H9 (cell line): ENCODE measurements around the gene OR5M10. TPM values are rescaled to one million over a fixed set of nuclear protein-coding genes. Genes with fewer than 3 reads are reported as not detected.

Source experiments
- DNase-seq: peaks from one replicate; pipeline ENCODE4 v3.0.0-alpha.2; 2017
- H2AFZ ChIP-seq: one replicate; pipeline ENCODE4 v1.6.1; 2013; ENCODE audit warnings: mild to moderate bottlenecking, low read length, control low read depth, moderate library complexity
- H2AK5ac ChIP-seq: 2 replicates; pipeline ENCODE4 v1.6.1; 2013; ENCODE audit warnings: low read length, control low read depth, mixed read lengths; ENCODE audit not compliant: insufficient read length
- H2BK120ac ChIP-seq: one replicate; pipeline ENCODE4 v1.6.1; 2013; ENCODE audit warnings: low read depth, mild to moderate bottlenecking, low read length, control low read depth, inconsistent platforms; ENCODE audit not compliant: poor library complexity, severe bottlenecking
- H2BK12ac ChIP-seq: 2 replicates; pipeline ENCODE4 v1.6.1; 2013; ENCODE audit warnings: low read length, control low read depth, mixed read lengths, low read depth; ENCODE audit not compliant: insufficient read length
- H2BK15ac ChIP-seq: 2 replicates; pipeline ENCODE4 v1.6.1; 2013; ENCODE audit warnings: low read depth, low read length, control low read depth
- H2BK20ac ChIP-seq: one replicate; pipeline ENCODE4 v1.6.1; 2013; ENCODE audit warnings: low read depth, mild to moderate bottlenecking, low read length, control low read depth, inconsistent platforms; ENCODE audit not compliant: poor library complexity, severe bottlenecking
- H2BK5ac ChIP-seq: 2 replicates; pipeline ENCODE4 v1.6.1; 2013; ENCODE audit warnings: low read length, control low read depth, mixed read lengths; ENCODE audit not compliant: insufficient read length
- H3K14ac ChIP-seq: 2 replicates; pipeline ENCODE4 v1.6.1; 2013; ENCODE audit warnings: low read length, control low read depth; ENCODE audit not compliant: insufficient read depth
- H3K18ac ChIP-seq: 2 replicates; pipeline ENCODE4 v1.6.1; 2013; ENCODE audit warnings: low read depth, mild to moderate bottlenecking, mixed read lengths, low read length, control low read depth; ENCODE audit not compliant: insufficient read length
- H3K23ac ChIP-seq: 2 replicates; pipeline ENCODE4 v1.6.1; 2013; ENCODE audit warnings: low read length, control low read depth, mixed read lengths, low read depth; ENCODE audit not compliant: insufficient read length
- H3K23me2 ChIP-seq: 2 replicates; pipeline ENCODE4 v1.6.1; 2013; ENCODE audit warnings: low read depth, mild to moderate bottlenecking, mixed read lengths, low read length, control low read depth; ENCODE audit not compliant: insufficient read length, poor library complexity, severe bottlenecking
- H3K27ac ChIP-seq: 2 replicates; pipeline ENCODE4 v1.5.1; 2013; ENCODE audit warnings: low read length, control low read depth, mixed read lengths, low read depth; ENCODE audit not compliant: insufficient read length
- H3K27me3 ChIP-seq: 2 replicates; pipeline ENCODE4 v1.6.1; 2013; ENCODE audit warnings: low read length, control low read depth, inconsistent platforms; ENCODE audit not compliant: insufficient read depth
- H3K4ac ChIP-seq: 2 replicates; pipeline ENCODE4 v1.6.1; 2013; ENCODE audit warnings: low read depth, mild to moderate bottlenecking, control low read depth, inconsistent platforms, low read length, moderate library complexity
- H3K4me1 ChIP-seq: 2 replicates; pipeline ENCODE4 v1.6.1; 2013; ENCODE audit warnings: low read length, control low read depth, inconsistent platforms; ENCODE audit not compliant: insufficient read depth
- H3K4me2 ChIP-seq: 2 replicates; pipeline ENCODE4 v1.6.1; 2013; ENCODE audit warnings: low read length, control low read depth, mixed read lengths; ENCODE audit not compliant: insufficient read length, insufficient read depth
- H3K56ac ChIP-seq: 2 replicates; pipeline ENCODE4 v1.6.1; 2013; ENCODE audit warnings: low read depth, mild to moderate bottlenecking, mixed read lengths, low read length, control low read depth; ENCODE audit not compliant: insufficient read length
- H3K79me1 ChIP-seq: 2 replicates; pipeline ENCODE4 v1.6.1; 2013; ENCODE audit warnings: low read depth, mild to moderate bottlenecking, moderate library complexity, low read length, control low read depth, inconsistent platforms; ENCODE audit not compliant: insufficient read depth, poor library complexity, severe bottlenecking
- H3K79me2 ChIP-seq: 2 replicates; pipeline ENCODE4 v1.6.1; 2013; ENCODE audit warnings: low read length, control low read depth, inconsistent platforms; ENCODE audit not compliant: insufficient read depth
- H3K9ac ChIP-seq: 2 replicates; pipeline ENCODE4 v1.6.1; 2013; ENCODE audit warnings: low read length, control low read depth, mixed read lengths; ENCODE audit not compliant: insufficient read length; ENCODE audit errors: extremely low read depth
- H3K9me3 ChIP-seq: one replicate; pipeline ENCODE4 v1.6.1; 2013; ENCODE audit warnings: low read depth, low read length, inconsistent platforms; ENCODE audit not compliant: control insufficient read depth
- H3T11ph ChIP-seq: one replicate; pipeline ENCODE4 v1.6.1; 2013; ENCODE audit warnings: mild to moderate bottlenecking, low read length, control low read depth, inconsistent platforms
- H4K20me1 ChIP-seq: one replicate; pipeline ENCODE4 v1.6.1; 2013; ENCODE audit not compliant: control insufficient read depth, insufficient read length, insufficient read depth
- H4K5ac ChIP-seq: 2 replicates; pipeline ENCODE4 v1.6.1; 2013; ENCODE audit warnings: low read depth, mild to moderate bottlenecking, mixed read lengths, low read length, control low read depth; ENCODE audit not compliant: insufficient read length
- H4K8ac ChIP-seq: replicated peaks from 2 replicates; pipeline ENCODE4 v1.6.1; 2013; ENCODE audit warnings: low read length, control low read depth, mixed read lengths, low read depth; ENCODE audit not compliant: insufficient read length
- H4K91ac ChIP-seq: 2 replicates; pipeline ENCODE4 v1.6.1; 2013; ENCODE audit warnings: low read depth, mild to moderate bottlenecking, moderate library complexity, mixed read lengths, low read length, control low read depth; ENCODE audit not compliant: insufficient read length
- H3K27ac Mint-ChIP-seq, 3 experiments: 2 replicates in 2 of 3; 3 replicates in 1 of 3; pipeline ENCODE4 v1.8.0; 2020 to 2021; ENCODE audit warnings: mixed read lengths in 3 of 3, mild to moderate bottlenecking in 1 of 3, moderate library complexity in 1 of 3
- H3K27me3 Mint-ChIP-seq: 2 replicates; pipeline ENCODE4 v1.8.0; 2021; ENCODE audit warnings: low read depth, mild to moderate bottlenecking, moderate library complexity, mixed read lengths
- H3K36me3 Mint-ChIP-seq, 3 experiments: 2 replicates in 2 of 3; 3 replicates in 1 of 3; pipeline ENCODE4 v1.8.0; 2020 to 2021; ENCODE audit warnings: low read depth in 3 of 3, mixed read lengths in 3 of 3; ENCODE audit not compliant: insufficient read depth in 1 of 3
- H3K4me1 Mint-ChIP-seq, 2 experiments: 2 replicates each; pipeline ENCODE4 v1.8.0; 2020; ENCODE audit warnings: mixed read lengths in 2 of 2
- H3K4me3 Mint-ChIP-seq, 2 experiments: 2 replicates in 1 of 2; 3 replicates in 1 of 2; pipeline ENCODE4 v1.8.0; 2020 to 2021; ENCODE audit warnings: mild to moderate bottlenecking in 2 of 2, mixed read lengths in 2 of 2, moderate library complexity in 1 of 2
- H3K9me3 Mint-ChIP-seq, 2 experiments: 2 replicates in 1 of 2; 3 replicates in 1 of 2; pipeline ENCODE4 v1.8.0; 2020; ENCODE audit warnings: mild to moderate bottlenecking in 2 of 2, mixed read lengths in 2 of 2, moderate library complexity in 1 of 2
- CTCF ChIP-seq: fragments of 200-600 bp; sonication (generic); conservative IDR thresholded peaks from 3 replicates; pipeline ENCODE4 v1.8.0; 2021; ENCODE audit warnings: antibody characterized with exemption, mild to moderate bottlenecking
- WGBS: extraction: QIAGEN DNeasy Blood & Tissue Kit; methylation state at CpG from one replicate; pipeline ENCODE4 v1.1.7; 2013; ENCODE audit warnings: missing lambda C conversion rate, low lambda C conversion rate, mixed read lengths; ENCODE audit not compliant: insufficient read length; ENCODE audit errors: extremely low coverage; 5-methylcytosine and 5-hydroxymethylcytosine counted together
- total RNA-seq: library from RNA; stranded (reverse); gene quantifications from 2 replicates; pipeline ENCODE4 v1.2.1, GENCODE V29; 2021

Gene OR5M10
- total RNA-seq, 1 experiment from 2014 or later, result not detected

- Histone ChIP-seq H3K4ac (no peak overlapping the region), H3K23me2 (no peaks in the 10 kb centered on the region), H3K9me3 (peaks cover 10% of the 10 kb centered on the region), H2BK120ac (no peak overlapping the region), H3K56ac (no peak overlapping the region), H4K20me1 (no peaks in the 10 kb centered on the region), H4K8ac (no peak overlapping the region), H2BK12ac (no peak overlapping the region), H2AFZ (no peak overlapping the region), H3K79me2 (no peaks in the 10 kb centered on the region), H4K5ac (no peak overlapping the region), H3K4me2 (no peak overlapping the region), H3K27ac (no peak overlapping the region), H3K79me1 (no peaks in the 10 kb centered on the region), H3K23ac (no peak overlapping the region), H3T11ph (no peak overlapping the region), H2AK5ac (no peak overlapping the region), H3K4me1 (no peaks in the 10 kb centered on the region), H2BK20ac (no peak overlapping the region), H3K9ac (no peak overlapping the region), H3K18ac (no peak overlapping the region), H2BK5ac (no peak overlapping the region), H4K91ac (no peak overlapping the region), H3K27me3 (no peaks in the 10 kb centered on the region), H2BK15ac (no peak overlapping the region), H3K14ac (no peak overlapping the region)
- WGBS, result no CpG with 5 or more reads among the region's 6 CpGs
- Mint-ChIP-seq H3K36me3 (no peaks in the 10 kb centered on the region; a peak in 1 of 7 replicates), H3K9me3 (peaks cover 3 to 8% of the 10 kb centered on the region in 2 experiments; a peak in 4 of 5 replicates), H3K4me1 (peaks cover 0 to 4% of the 10 kb centered on the region in 2 experiments; a peak in 1 of 4 replicates), H3K4me3 (no peak overlapping the region), H3K27me3 (no peaks in the 10 kb centered on the region), H3K27ac (no peak overlapping the region; a peak in 1 of 7 replicates)
- DNase-seq, result no peak
- TF ChIP-seq CTCF, result no peak
Observed at GRCh38 chr11:56545531-56545930, 32.0 kb downstream of the OR5M10 start.
